Right cardiac atrium (tissue), 5 donors: ENCODE results near the gene DYNC2LI1. TPM values are rescaled to one million over a fixed set of nuclear protein-coding genes. Genes with fewer than 3 reads are reported as not detected.
A peak's percentile ranks its signal among the peaks of the same experiment; 100 is the strongest.
"Not testable (repeated sequence)": the region's sequence is repeated elsewhere in the genome, so short reads cannot be mapped to it uniquely, and the experiment has no call there.

Source experiments
- ATAC-seq, 2 donors: fragments of 200-7000 bp; cut with Tn5 transposase; one replicate each; pipeline versions ENCODE4 v1.8.0 to v1.9.1; 2020; ENCODE audit warnings: moderate library complexity in 2 of 2, mild to moderate bottlenecking in 1 of 2
- DNase-seq, 3 donors: peaks; one replicate each; pipeline ENCODE4 v3.0.0-alpha.2; 2020
- H3K27ac ChIP-seq: one replicate; pipeline ENCODE4 v1.5.1; 2013; ENCODE audit warnings: mild to moderate bottlenecking, low read length, control low read depth, moderate library complexity
- H3K27me3 ChIP-seq: one replicate; pipeline ENCODE4 v1.6.1; 2013; ENCODE audit not compliant: control insufficient read depth, insufficient read depth
- H3K4me1 ChIP-seq: one replicate; pipeline ENCODE4 v1.6.1; 2013; ENCODE audit warnings: low read length; ENCODE audit not compliant: control insufficient read depth, insufficient read depth
- H3K4me3 ChIP-seq: one replicate; pipeline ENCODE4 v1.5.1; 2013; ENCODE audit warnings: low read length, control low read depth
- H3K9me3 ChIP-seq: one replicate; pipeline ENCODE4 v1.6.1; 2013; ENCODE audit warnings: low read length; ENCODE audit not compliant: control insufficient read depth
- whole genome bisulfite sequencing: extraction: QIAGEN DNeasy Blood & Tissue Kit; methylation state at CpG from one replicate; pipeline ENCODE4 v1.1.7; 2013; 5-methylcytosine and 5-hydroxymethylcytosine counted together
- intact Hi-C, 4 donors: fragments of 100-400 bp; cut with DNase I; formaldehyde crosslinking; loops; one replicate each; pipeline versions ENCODE4 v1.11.0 to v1.14.0; 2022 to 2023
- long read RNA-seq, 4 donors: library from polyadenylated mRNA; unstranded; transcript quantifications; one replicate each; pipeline ENCODE4 v2.0.0, GENCODE V29; 2020 to 2021
- polyA plus RNA-seq: library from polyadenylated mRNA; stranded (reverse); fragments of 200-250 nt; gene quantifications from one replicate; pipeline ENCODE4 v1.2.3, GENCODE V29; 2013
- total RNA-seq, 4 donors: library from RNA; stranded (reverse); fragmentation: NEBNext Ultra II Directional; extraction: Animal tissue kit (Norgen Biotek cat#: 25700); gene quantifications; one replicate each; pipeline ENCODE4 v1.2.1, GENCODE V29; 2021
- donor health status: healthy with polysubstance abuse.
- donor health status: DM: no; HTN: yes; CAD: no.
- donor health status: DM: no; HTN: no; CAD: no.
- donor health status: DM: no; HTN: yes; CAD: no; lungs with severe emphysema.
- donor health status: DM: yes; HTN: yes; CAD: no.

DYNC2LI1 gene
- total RNA-seq (10 to 100 TPM in 3 of 4 donors, 1 to 10 TPM in 1; 5.7 to 14.8 (median 12.6) TPM), polyA plus RNA-seq (18.2 TPM)
- long read RNA-seq, donor 1, partial matches to known transcripts = 3 of 8 reads
- long read RNA-seq, donor 1, other reads (novel, unspliced or antisense) = 0 of 8 reads
- long read RNA-seq, donor 2, partial matches to known transcripts = 0 of 3 reads
- long read RNA-seq, donor 2, other reads (novel, unspliced or antisense) = 0 of 3 reads
- long read RNA-seq, donor 3, partial matches to known transcripts = 3 of 13 reads
- long read RNA-seq, donor 3, other reads (novel, unspliced or antisense) = 2 of 13 reads
- long read RNA-seq, donor 4, partial matches to known transcripts = 1 of 9 reads
- long read RNA-seq, donor 4, other reads (novel, unspliced or antisense) = 0 of 9 reads

DNA sequence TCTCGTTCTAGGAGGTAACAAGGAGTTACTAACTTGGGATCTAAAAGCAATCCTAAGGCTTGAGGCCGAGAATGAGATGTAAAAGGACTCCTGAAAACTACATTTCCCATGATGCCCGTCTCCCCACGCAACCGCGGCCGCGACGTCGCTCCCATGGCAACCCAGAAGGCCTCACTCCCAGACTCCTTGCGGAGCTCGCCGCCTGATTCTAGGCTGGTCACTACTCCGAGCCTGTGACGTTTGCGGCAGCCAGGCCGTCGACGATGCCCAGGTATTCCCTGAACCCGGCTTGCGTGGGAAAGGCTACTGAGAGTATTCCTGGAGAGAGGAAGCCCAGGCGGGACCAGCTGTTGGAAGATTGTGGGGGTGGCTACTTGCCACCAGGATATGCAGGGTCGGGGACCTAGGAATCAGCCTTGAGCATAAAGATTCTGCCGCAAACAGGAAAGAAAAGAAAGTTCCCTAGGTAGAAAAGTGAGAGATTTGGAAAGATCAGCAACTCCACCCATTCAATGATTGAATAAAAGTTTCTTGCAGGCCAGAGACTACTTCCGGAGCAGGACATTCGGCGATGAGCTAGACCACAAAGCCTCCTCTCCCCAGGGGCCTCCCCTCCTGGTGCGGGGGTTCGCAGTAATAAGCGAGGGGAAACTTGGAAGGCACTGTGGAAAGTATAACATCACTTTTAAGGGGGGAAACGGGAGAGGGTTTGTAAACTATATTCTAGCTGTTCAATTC lies at the start of gene DYNC2LI1:
Gene DYNC2LI1, plus strand, starts transcription at position 164 of the 738 bp plus-strand sequence. Its CDS starts 100 bp downstream, at position 264.
- peak; percentile 83 to 96 (median 95) for DNase-seq
- Histone ChIP-seq H3K27me3 (no peaks in the 10 kb centered on the region), H3K27ac (peak within 1 kb of the TSS; percentile 94), H3K4me1 (peaks cover 4% of the 10 kb centered on the region), H3K4me3 (peak within 1 kb of the TSS; percentile 99), H3K9me3 (no peaks in the 10 kb centered on the region)
- under 1% methylated on average over 31 of the region's 31 CpGs for WGBS
- ATAC-seq = peak; percentile 99
- intact Hi-C loops = loop anchor here in 2 of 4 donors (10.0 kb wide), 1 partner anchor 159 kb away; no protein-coding TSS in a partner anchor

DNA sequence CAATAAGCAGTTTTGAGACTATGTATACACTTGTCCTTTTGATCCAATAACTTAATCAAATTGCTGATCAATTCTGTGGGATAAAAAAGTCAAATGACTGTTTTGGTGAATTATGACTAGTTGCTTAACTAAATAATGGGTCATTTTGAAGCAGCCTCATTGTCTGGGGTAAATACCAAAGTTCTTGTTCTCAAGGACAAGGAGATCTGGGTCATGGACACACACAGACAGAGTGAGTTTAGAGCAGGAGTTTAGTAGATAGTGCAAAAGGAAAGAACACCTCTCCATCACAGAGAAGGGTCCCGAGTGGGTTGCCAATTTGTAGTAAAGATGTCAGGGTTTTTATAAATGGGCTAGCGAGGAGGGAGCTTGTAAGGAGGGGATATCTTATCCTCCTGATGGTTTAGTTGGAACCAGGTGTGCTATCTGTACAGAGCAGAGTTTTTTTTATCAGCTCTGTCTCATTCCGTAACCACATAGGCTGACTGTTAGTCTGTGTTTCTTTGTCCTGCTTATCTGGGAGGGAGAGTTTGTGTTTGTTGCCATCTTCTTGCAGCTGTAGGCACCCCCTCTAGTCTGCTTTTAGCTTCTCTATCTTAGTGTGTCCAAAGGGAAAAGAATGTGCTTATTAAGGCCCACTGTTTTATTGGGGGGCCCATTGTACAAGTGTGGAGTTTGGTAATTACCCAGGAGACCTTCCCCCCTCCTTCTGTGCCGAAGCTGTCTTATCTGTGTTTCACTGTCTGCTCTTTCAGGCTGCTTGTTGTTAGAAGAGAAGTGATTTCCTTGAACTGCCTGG lies 48.9 kb upstream of the DYNC2LI1 start:
- no peaks in the 10 kb centered on the region for H3K9me3 ChIP-seq
- intact Hi-C loops = no loop called here
- peak; percentile 26 to 64 for ATAC-seq
- no peaks in the 10 kb centered on the region for H3K4me1 ChIP-seq
- no peak overlapping the region for H3K27ac ChIP-seq
- no peak overlapping the region for H3K4me3 ChIP-seq
- DNase-seq = no peak
- 35% methylated on average over 4 of the region's 4 CpGs for WGBS
- no peaks in the 10 kb centered on the region for H3K27me3 ChIP-seq

DNA sequence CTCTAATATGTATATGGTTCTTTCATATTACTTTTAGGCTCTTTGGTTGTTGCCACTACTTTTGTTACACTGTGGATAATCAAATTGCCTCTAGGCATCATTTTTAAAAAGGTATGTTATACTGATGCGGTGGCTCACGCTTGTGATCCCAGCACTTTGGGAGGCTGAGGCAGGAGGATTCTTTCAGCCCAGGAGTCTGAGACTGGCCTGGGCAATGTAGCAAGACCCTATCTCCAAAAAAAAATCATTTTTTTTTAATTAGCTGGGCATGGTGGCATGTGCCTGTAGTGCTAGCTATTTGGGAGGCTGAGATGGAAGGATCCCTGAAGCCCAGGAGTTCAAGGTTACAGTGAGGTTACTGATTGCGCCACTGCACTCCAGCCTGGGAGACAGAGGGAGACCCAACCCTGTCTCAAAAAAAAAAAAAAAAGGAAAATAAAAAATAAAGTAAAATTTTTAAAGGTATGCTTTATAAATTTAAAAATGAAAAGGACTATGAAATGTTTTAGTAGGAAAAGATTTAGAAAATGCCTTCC lies 48.1 kb upstream of the DYNC2LI1 start:
- Histone ChIP-seq H3K4me1 (no peaks in the 10 kb centered on the region), H3K4me3 (no peak overlapping the region), H3K9me3 (no peaks in the 10 kb centered on the region), H3K27me3 (no peaks in the 10 kb centered on the region), H3K27ac (no peak overlapping the region)
- 96% methylated on average over 3 of the region's 3 CpGs for WGBS
- ATAC-seq = no peak
- intact Hi-C loops = no loop called here
- DNase-seq = peak in 1 of 3 donors; percentile 29

DNA sequence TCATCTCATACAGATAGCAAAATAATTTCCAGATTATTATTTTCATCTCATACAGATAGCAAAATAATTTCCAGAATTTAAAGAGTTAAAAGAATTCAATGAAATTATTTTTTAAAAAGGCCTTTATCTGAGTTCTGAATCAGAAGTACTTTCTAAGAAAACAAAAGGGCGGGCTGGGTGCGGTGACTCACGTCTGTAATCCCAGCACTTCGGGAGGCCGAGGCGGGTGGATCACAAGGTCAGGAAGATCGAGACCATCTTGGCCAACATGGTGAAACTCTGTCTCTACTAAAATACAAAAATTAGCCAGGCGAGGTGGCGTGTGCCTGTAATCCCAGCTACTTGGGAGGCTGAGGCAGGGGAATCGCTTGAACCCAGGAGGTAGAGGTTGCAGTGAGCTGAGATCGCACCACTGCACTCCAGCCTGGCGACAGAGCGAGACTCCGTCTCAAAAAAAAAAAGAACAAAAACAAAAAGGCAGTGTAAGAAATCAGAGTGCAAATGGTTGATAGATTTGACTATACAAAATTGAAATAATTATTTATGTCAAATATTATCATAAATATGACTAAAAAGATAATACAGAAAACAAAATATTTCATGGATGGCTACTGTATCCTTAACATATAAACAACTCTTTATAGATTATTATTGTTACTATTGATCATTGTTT lies 46.7 kb upstream of the DYNC2LI1 start:
- H3K27ac ChIP-seq, ATAC-seq, DNase-seq, intact Hi-C loops, H3K4me1 ChIP-seq, H3K4me3 ChIP-seq, H3K9me3 ChIP-seq, H3K27me3 ChIP-seq: not testable (repeated sequence)
- 79% methylated on average over 14 of the region's 14 CpGs for WGBS

DNA sequence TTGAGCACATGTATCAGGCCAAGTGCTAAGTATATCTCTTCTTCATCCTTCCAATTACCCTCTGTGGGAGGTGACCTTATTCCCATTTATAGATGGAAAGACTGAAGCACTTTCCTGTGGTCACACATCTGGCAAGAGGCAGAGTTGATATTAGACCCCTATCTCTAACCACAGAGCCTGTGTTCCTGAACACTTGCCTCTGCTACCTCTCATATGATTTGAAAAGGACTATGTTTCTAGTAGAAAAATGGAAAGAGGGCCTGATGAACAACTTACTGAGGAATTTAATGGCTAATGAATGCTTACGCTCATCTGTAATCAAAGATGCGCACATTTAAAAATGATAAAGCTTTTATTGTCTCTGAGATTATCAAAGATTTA lies 46.2 kb upstream of the DYNC2LI1 start:
- DNase-seq = no peak
- intact Hi-C loops = no loop called here
- no peak overlapping the region for H3K4me3 ChIP-seq
- no peak overlapping the region for H3K27ac ChIP-seq
- H3K27me3 ChIP-seq = no peaks in the 10 kb centered on the region
- ATAC-seq = no peak
- no peaks in the 10 kb centered on the region for H3K9me3 ChIP-seq
- H3K4me1 ChIP-seq = no peaks in the 10 kb centered on the region
- WGBS = 98% methylated on average over 2 of the region's 2 CpGs

DNA sequence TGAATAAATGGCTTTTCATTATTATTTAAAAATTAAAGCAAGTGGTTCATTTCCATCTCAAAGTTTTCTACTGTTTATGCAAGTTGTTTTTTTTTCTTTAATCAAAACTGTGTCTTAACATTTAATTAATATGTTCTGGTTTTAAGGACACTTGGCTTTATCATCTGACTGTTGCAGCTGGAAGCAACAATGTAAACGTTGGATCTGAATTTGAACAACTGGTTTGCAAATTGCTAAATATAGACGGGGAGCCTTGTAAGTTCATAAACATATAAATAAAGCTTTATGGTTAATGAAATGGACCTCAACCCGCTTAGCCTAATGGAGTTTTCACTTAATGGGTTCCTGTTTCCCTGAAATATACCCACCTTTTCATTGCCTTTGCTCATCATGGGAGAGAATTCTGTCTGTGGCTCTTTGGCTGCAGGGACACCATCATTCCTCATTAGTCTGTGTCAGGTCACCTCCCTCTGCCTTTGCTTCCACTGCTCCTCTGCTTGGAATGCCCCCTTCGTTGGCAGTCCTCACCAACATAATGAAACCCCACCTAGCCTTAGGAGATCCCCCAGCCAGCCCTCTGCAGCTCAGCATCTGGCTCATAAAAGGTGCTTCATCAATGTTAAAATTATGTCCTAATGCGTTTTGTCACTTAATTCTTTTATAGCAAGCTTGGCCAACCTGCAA lies 44.2 kb upstream of the DYNC2LI1 start:
- WGBS = 62% methylated on average over 5 of the region's 5 CpGs
- ATAC-seq = no peak
- Histone ChIP-seq H3K27ac (no peak overlapping the region), H3K9me3 (no peaks in the 10 kb centered on the region), H3K27me3 (no peaks in the 10 kb centered on the region), H3K4me3 (no peak overlapping the region), H3K4me1 (no peaks in the 10 kb centered on the region)
- DNase-seq = no peak
- intact Hi-C loops = no loop called here

DNA sequence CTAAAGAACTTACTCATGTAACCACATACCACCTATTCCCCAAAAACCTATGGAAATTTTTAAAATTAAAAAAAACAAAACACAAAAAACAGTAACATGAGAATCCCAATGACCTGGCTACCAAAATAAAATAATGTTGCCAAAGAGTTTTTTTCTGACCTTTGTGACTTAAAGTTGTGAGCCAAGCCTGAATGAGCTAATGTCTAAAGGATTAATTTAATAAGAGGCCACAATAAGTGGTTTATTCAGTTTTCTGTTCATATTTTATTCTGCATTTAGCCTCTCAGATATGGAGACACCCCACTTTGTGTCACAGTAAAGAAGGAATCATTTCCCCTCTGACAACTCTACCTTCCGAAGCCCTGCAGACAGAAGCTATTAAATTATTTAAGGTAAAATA lies 42.6 kb upstream of the DYNC2LI1 start:
- no peak for ATAC-seq

DNA sequence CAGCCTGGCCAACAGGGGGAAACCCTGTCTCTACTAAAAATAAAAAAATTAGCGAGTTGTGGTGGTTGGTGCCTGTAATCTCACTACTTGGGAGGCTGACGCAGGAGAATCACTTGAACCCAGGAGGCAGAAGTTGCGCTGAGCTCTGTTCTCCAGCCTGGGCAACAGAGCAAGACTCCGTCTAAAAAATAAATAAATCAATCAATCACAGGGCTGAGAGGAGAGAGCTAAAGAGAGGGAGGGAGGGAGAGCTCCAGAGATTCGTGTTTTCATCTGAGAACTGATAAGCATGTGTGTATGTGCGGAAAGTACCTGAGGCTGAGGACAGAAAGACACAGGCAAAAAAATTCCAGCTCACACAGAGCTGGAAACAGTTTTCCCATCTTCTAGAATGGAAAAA lies 37.2 kb upstream of the DYNC2LI1 start:
- intact Hi-C loops = no loop called here
- Histone ChIP-seq H3K27ac (no peak overlapping the region), H3K27me3 (no peaks in the 10 kb centered on the region), H3K4me1 (no peaks in the 10 kb centered on the region), H3K4me3 (no peak overlapping the region), H3K9me3 (no peaks in the 10 kb centered on the region)
- no peak for DNase-seq
- ATAC-seq = no peak
- WGBS = 83% methylated on average over 6 of the region's 6 CpGs

More for the DNA sequence above, 42.6 kb upstream of the DYNC2LI1 start:
- H3K27me3 ChIP-seq = no peaks in the 10 kb centered on the region
- no peak overlapping the region for H3K4me3 ChIP-seq
- H3K9me3 ChIP-seq = no peaks in the 10 kb centered on the region
- intact Hi-C loops = no loop called here
- no peak for DNase-seq
- WGBS = 74% methylated on average over 1 of the region's 1 CpG
- no peak overlapping the region for H3K27ac ChIP-seq
- H3K4me1 ChIP-seq = no peaks in the 10 kb centered on the region

DNA sequence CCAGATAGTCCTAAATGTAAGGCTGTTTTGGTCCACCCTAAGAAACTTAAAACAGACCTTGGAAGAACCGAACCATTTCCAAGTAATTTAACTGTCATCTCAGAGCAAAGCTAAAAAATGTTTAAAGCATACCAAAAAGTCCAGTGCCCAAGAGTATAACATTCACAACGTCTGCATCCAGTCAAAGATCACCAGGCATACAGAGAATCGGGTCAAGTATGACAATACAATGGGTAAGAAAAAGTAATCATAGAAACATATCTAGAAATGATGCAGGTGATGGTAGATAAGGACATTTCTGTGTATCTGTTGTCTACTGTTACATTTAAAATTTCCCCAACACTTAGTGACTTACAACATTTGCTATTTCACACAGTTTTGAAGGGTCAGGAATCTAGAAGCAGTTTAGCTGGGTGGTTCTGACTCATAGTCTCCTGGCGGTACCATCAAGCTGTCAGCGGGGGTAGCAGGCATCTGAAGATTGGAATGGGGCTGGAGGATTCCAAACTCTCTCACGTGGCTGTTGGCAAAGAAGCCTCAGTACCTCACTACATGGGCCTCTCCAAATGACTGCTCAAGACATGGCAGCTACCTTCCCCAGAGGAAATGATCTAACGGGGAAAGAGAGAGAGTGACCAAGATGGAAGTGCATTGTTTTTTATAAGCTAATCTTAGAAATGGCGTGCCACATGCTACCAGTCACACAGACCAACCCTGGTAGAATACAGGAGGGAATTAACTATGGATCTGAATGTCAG lies 36.6 kb upstream of the DYNC2LI1 start:
- no peak for DNase-seq
- intact Hi-C loops = no loop called here
- Histone ChIP-seq H3K4me3 (no peak overlapping the region), H3K4me1 (no peaks in the 10 kb centered on the region), H3K9me3 (no peaks in the 10 kb centered on the region), H3K27ac (no peak overlapping the region), H3K27me3 (no peaks in the 10 kb centered on the region)
- 71% methylated on average over 8 of the region's 8 CpGs for WGBS
- peak in 1 of 2 donors; percentile 60 for ATAC-seq
